Measurements from ENCODE around the gene COCH. TPM values are rescaled to one million over a fixed set of nuclear protein-coding genes. Genes with fewer than 3 reads are reported as not detected.
"Not testable (repeated sequence)": the region's sequence is repeated elsewhere in the genome, so short reads cannot be mapped to it uniquely, and the experiment has no call there.

The COCH gene
- total RNA-seq, 2 experiments from 2014 or later: 2.2 to 2.8 TPM

DNA sequence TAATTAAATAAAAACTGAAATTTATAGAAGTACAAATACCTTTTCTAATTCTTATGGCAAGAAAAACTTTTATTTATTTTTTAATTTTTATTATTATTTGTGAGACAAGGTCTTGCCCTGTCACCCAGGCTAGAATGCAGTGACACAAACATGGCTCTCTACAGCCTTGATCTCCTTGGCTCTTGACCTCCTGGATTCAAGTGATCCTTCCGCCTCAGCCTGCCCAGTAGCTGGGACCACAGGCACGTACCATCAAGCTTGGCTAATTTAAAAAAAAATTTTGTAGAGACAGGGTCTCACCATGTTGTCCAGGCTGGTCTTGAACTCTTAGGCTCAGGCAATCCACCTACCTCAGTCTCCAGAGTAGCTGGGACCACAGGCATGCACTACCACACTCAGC lies 47.4 kb downstream of the COCH start:
- ATAC-seq (ENCODE audit: low read depth) (no peak), DNase-seq (no peak)
- Mint-ChIP-seq H3K36me3 (peaks cover 28% of the 10 kb centered on the region), H3K4me3 (no peak overlapping the region), H3K27ac (no peak overlapping the region), H3K9me3 (no peaks in the 10 kb centered on the region), H3K27me3 (no peaks in the 10 kb centered on the region), H3K4me1 (peaks cover 11% of the 10 kb centered on the region)
- POLR2A ChIA-PET: no interaction called here

DNA sequence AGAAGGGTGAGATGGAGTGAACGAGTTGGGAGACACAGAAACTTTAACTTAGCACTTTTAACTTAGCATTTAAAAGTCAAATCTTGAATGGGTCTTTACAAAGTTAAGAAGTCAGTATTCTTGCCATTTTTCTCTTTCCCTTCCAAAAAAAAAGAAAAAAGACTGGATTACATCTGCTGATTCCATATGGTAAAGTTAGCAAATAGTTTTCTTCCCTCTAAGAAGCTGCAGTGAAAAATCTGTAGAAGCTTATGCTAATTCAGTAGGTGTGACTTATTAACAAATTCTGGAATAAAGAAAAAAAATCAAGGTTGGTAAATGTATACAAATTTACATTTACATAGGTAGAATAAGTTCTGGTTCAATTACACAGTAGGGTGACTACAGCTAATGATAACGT lies 50.9 kb downstream of the COCH start:
- Mint-ChIP-seq H3K9me3 (no peaks in the 10 kb centered on the region), H3K36me3 (peaks cover 16% of the 10 kb centered on the region), H3K27ac (no peak overlapping the region), H3K27me3 (no peaks in the 10 kb centered on the region), H3K4me1 (peaks cover 21% of the 10 kb centered on the region), H3K4me3 (no peak overlapping the region)
- no peak for DNase-seq
- no peak for ATAC-seq (ENCODE audit: low read depth)
- POLR2A ChIA-PET: no interaction called here

DNA sequence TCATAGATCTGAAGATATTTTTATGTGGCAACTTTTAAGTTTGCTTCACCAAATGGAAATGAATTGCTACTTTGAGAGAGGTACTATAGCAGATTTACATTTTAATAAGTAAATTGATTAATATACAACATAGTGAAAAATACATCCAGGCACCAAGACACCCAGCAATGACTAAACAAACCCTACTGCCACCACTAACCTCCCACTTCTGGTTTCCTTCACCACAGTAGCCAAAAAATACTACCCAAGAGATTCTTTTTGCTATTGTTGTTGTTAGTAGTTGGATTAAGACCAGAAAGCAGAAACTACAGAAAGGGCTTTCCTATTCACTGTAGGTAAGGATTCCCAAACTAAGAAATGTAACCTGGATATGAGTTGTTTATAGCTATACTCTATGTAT lies 54.1 kb downstream of the COCH start:
- H3K9me3 Mint-ChIP-seq: no peaks in the 10 kb centered on the region
- DNase-seq: no peak
- no peak overlapping the region for H3K27ac Mint-ChIP-seq

DNA sequence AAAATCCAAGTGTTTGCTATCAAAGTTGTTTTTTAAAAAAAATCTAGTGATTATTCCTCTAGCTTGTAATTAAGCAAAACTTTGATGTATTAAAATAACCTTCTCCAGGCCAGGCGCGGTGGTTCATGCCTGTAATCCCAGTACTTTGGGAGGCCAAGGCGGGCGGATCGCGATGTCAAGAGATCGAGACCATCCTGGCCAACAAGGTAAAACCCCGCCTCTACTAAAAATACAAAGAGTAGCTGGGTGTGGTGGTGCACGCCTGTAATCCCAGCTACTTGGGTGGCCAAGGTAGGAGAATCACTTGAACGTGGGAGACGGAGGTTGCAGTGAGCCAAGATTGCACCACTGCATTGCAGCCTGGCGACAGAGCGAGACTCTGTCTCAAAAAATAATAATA lies 59.6 kb downstream of the COCH start:
- H3K36me3 Mint-ChIP-seq; H3K27me3 Mint-ChIP-seq; H3K4me3 Mint-ChIP-seq; H3K4me1 Mint-ChIP-seq; DNase-seq; H3K9me3 Mint-ChIP-seq; POLR2A ChIA-PET; H3K27ac Mint-ChIP-seq; ATAC-seq (ENCODE audit: low read depth): not testable (repeated sequence)

More for the DNA sequence above, 54.1 kb downstream of the COCH start:
- Mint-ChIP-seq H3K36me3 (peaks cover 7% of the 10 kb centered on the region), H3K4me1 (peaks cover 11% of the 10 kb centered on the region), H3K27me3 (no peaks in the 10 kb centered on the region), H3K4me3 (no peak overlapping the region)
- no peak for ATAC-seq (ENCODE audit: low read depth)
- POLR2A ChIA-PET: no interaction called here

DNA sequence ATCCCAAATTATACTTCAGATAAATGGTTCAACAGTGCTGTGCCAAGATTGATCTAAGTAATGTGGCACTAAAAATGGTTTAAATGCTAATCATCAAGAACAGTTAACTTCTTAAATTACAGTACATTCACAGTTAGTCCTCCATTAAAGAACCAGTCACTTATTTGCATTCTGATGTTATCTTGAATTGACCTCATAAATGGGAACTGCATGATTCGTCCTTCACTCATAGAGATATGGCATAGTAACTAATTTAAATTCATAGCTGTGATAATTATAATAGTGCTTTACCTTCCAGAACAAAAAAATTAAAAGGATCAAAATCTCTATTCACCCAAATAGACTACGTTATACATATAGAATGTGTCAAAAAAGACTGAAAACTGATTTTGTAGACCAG lies 61.1 kb downstream of the COCH start:
- H3K36me3 Mint-ChIP-seq: peaks cover 11% of the 10 kb centered on the region
- H3K4me1 Mint-ChIP-seq: no peaks in the 10 kb centered on the region
- POLR2A ChIA-PET: no interaction called here
- no peak overlapping the region for H3K27ac Mint-ChIP-seq
- DNase-seq (no peak), ATAC-seq (ENCODE audit: low read depth) (no peak)
- H3K9me3 Mint-ChIP-seq: no peaks in the 10 kb centered on the region
- no peaks in the 10 kb centered on the region for H3K27me3 Mint-ChIP-seq
- H3K4me3 Mint-ChIP-seq: no peak overlapping the region

DNA sequence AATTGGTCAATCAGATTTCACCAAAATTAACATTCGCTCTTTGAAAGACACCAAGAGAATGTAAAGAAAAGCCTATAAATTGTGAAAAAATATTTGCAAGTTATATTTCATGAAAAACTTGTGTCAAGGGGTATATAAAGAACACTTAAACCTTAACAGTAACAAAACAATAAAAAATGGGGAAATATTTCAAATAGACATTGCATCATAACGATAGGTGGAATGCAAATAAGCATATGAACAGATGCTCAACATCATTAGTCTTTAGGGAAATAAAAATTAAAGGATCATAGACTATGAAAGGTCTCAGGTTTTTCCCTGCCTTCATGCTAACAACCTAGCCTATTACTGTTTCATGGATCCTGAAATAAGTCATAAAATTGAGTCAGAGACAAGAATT lies 64.3 kb downstream of the COCH start:
- DNase-seq (no peak), ATAC-seq (ENCODE audit: low read depth) (no peak)
- Mint-ChIP-seq H3K27me3 (no peaks in the 10 kb centered on the region), H3K27ac (no peak overlapping the region), H3K9me3 (no peaks in the 10 kb centered on the region), H3K4me1 (no peaks in the 10 kb centered on the region), H3K36me3 (peaks cover 19% of the 10 kb centered on the region), H3K4me3 (no peak overlapping the region)
- POLR2A ChIA-PET: no interaction called here

Other genes with a start within 250 kb of the COCH start
- gene AP4S1, start 151.1 kb downstream of the COCH start, total RNA-seq: 10 to 100 TPM in 1 of 2 experiments, 1 to 10 TPM in 1; 8.9 to 10.2 TPM
- 10 to 100 TPM; 21.8 to 24.1 TPM for gene STRN3, start 151.8 kb downstream of the COCH start, total RNA-seq